NCI-H460 (cell line): ENCODE results near the gene MED25. TPM values are rescaled to one million over a fixed set of nuclear protein-coding genes. Genes with fewer than 3 reads are reported as not detected.

Source experiments
- DNase-seq: peaks from one replicate; pipeline ENCODE4 v3.0.0-alpha.2; 2016; ENCODE audit warnings: low read depth; ENCODE audit errors: extremely low read depth
- total RNA-seq: library from RNA; depleted of rRNA; stranded (reverse); fragments of >200 nt; shearing (Covaris generic); gene quantifications from 2 replicates; pipeline ENCODE4 v1.2.3, GENCODE V29; 2014

MED25 gene
- total RNA-seq, 1 experiment from 2014 or later: 13.4 TPM

DNA sequence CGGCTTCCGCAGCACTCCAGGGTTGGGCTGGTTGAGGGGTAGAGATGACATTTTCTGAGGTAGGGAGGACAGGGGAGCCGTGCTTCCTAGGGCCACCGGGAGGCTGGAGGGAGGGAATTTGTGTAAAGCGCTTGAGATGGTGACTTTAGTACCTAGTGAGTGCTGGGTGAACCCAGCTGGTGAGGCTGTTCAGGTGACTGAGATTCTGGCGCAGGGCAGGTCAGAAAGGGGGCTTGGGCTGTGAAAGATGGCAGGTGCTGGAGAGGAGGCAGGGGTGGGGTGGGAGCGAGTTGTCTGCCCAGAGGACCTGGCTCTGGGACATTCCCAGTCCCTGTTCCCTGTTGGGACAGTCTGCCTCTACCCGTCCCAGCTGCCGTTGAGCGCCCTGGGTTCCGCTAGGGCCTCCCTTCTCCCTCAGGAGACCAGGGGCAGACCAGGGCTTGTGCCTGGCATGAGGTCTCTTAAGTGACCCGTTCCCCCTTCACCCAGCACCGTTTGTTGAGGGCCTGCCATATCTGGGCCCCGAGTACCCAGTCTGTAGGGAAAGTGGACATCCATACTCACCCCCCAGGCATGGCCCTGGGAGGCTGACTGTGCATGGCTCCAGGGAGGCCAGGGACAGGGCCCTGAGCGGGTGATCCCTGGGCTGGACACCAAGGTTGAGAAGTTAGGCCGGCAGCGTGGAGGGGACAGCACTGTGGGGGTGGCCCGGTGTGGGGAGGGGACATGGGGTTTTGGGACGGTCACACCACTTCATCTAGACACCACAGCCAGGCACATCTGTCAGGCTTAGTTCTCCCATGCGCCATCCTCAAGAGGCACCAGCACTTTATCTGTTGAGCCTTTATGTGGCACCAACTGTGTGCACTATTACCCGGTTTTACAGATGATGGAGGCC lies 37.8 kb downstream of the MED25 start:
- no peak for DNase-seq

- no peak for DNase-seq
These were observed 38.5 kb downstream of the MED25 start for GRCh38 chr19:49856574-49857021.

DNA sequence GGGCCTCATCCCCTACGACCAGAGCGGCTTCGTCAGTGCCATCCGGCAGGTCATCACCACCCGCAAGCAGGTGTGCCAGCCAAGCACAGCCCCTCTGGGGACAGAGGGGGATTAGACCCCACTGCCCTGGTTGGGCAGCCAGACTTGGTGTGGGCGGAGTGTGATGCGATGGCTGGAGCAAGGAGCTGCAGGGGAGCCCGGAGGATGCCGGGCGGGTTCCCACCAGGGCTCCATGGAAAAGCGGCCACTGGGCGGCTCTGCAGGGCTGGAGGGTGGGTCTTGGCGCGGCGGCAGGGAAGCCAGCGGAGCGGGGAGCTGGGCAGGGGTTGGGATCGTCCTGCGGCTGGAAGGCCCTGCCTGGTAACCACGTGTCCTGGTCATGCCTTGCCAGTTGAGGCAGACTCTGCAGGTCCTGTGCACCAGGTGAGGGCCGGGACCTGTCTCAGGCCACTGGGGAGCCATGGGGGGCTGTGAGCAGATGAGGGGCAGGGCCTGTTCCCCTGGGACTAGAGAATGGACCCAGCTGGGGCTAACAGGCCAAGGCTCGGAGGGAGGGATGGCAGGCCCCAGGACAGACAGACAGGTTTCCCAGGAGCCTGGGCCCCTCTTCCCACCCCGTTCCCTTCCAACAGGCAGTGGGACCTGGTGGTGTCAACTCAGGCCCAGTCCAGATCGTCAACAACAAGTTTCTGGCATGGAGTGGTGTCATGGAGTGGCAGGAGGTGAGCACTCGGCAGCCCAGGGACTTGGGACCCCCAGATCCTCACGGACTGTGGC lies 39.2 kb downstream of the MED25 start:
- DNase-seq: no peak

DNA sequence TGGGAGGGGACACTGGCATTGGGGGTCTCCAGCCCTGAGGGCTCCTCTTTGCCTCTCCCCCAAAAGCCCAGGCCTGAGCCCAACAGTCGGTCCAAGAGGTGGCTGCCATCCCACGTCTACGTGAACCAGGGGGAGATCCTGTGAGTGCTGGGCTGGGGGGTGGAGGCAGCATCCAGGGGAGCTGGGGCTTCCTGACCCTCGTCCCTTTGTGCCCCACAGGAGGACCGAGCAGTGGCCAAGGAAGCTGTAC lies 39.7 kb downstream of the MED25 start:
- DNase-seq: no peak

- DNase-seq: no peak
These were observed 40.2 kb downstream of the MED25 start for GRCh38 chr19:49858088-49858985.

- DNase-seq: no peak
These were observed 41.7 kb downstream of the MED25 start for GRCh38 chr19:49859682-49860335.

GRCh38 chr19:49860336-49861102 lies 42.4 kb downstream of the MED25 start:
- no peak for DNase-seq

DNA sequence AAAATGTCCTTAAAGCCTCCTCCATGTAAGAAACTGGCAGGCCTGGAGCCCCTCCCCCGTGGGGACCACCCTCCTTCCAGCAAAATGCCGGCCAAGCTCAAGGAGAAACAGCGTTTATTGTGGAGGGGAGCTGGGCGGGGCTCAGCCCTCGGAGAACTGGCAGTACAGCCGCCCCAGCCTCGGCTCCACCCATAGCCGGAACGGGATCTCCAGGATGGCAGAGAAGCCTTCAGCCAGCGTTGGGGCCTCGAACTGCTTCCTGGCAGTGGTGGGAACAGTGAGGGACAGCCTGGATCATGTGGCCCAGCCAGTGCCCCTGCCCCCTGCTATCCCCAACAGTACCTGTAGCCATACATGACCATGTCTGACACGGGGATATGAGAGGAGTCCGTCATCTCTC lies 43.0 kb downstream of the MED25 start:
- no peak for DNase-seq

- no peak for DNase-seq
These were observed 43.7 kb downstream of the MED25 start for GRCh38 chr19:49861541-49862378.

GRCh38 chr19:49862391-49863253 lies 44.5 kb downstream of the MED25 start:
- DNase-seq: no peak

DNA sequence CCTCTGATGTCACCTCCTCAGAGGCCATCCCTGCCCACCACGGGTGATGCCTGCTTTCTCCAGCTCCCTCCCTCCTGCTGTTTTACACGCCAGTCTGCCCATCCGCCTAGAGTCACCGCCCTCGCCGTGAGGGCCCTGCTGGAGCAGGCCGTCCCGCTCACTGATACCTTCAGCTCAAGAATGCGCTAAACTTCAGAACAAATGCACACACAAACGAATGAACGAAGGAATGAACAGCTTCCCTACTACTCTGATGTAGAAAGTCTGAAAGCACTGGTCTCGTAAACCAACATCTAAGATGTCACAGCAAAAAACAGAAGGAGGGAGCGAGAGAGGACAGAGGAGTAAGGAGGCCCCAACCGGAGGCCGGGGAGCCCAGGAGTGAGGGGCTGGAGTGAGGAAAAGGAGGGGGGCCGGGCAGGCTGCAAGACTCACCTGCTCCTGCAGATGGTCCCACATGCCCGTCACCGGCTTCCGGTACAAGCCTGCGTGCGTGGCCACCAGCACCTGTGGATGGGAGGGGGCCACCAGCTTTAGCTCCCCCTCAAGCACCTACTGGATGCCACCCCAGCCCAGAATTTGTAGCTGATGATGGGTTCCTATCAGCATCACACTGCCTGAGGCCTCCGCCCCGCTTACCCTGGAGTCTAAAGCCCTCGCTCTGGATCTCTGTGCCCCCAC lies 45.3 kb downstream of the MED25 start:
- no peak for DNase-seq

- DNase-seq: no peak
These were observed 45.8 kb downstream of the MED25 start for GRCh38 chr19:49863935-49864320.

DNA sequence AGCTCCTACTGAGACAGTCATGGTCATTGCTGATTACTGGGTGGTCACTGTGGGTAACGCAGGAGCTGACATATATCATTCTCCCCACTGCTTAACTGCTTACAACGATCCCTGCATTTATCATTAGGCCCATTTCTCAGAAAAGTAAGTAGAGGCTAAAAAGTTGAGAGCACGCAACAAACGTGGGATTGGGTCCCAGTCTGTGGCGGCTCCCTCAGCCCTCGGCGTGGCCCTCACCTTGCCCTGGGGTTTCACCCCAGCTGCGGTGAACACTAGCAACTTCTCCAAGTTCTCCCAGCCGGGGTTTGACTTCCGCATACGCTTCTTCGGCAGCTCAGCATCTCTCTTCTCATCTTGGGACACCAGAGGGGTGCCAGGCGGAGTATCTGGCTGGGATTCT lies 46.8 kb downstream of the MED25 start:
- no peak for DNase-seq

DNA sequence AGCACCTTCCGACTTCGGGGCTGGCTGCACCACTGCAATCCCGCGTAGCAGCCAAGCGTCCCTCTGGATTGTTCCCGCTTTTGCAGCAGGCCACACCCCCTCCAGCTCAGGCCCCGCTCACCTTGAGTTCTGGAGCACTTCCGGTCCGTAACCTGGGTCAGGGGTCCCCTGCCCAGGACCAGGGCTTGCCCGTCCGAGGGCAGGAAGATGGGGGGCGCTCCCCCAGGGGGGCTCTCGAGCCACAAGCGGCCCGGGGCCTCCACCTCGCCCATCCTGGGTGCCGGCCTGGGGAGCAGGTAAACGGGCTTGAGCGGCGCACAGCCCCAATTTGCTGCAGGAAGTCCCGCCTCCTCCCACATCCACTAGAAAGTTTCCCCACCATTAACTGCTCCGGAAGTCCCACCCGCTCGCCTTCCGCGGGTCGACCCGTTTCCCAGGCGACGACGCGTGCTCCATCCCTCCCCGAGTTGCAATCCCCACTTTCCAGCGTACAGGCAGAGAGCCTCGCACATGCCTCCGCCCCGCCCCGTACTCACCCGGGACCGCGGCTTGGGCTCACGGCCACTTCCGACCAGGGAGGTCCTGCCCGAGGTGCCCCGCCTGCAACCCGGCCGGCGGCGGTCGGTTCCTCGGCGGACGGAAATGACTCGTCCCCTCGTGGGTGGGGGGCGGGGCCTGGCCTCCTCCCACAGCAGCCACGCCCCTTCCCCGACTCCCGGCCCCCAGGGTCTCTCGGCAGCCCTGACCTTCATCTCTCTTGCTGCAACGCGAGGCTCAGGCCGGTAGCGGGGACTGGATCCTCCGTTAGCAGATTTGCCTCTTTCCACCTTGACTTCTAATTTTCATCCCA lies 49.1 kb downstream of the MED25 start, which contains the start of gene PNKP:
Gene PNKP, minus strand, starts transcription at position 644 of the 850 bp plus-strand sequence. Its CDS starts 372 bp downstream, at position 272.
- peak; percentile 80 for DNase-seq

DNA sequence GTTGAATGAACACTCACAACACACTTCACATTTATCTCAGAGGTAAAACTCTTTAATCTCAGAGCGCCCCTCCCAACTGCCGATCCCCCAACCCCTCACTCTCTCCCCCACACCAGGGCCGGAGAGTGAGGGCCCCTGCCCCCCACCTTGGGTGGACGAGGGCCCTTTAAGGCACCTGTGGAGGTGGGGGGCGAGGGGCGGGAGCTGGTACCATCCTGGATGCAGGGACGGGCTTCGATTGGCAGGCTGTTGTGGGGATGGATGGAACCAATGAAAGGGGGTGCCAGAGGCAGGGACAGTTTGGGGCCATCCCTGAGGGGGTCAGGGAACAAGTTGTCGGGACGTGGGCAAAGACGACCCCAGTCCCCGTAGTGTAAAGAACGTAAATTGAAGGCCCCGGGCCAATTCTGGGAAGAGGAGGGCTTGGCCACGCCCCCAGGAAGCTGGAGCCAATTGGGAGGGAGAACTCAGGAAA lies 51.0 kb downstream of the MED25 start:
- DNase-seq: no peak
